D721Med (cell line): ENCODE results near the gene CDC42BPB.
"Not testable (repeated sequence)": the region's sequence is repeated elsewhere in the genome, so short reads cannot be mapped to it uniquely, and the experiment has no call there.

Experiments
- DNase-seq: peaks from one replicate; pipeline ENCODE4 v3.0.0; 2011; ENCODE audit warnings: low spot score; ENCODE audit not compliant: insufficient read length
- FAIRE-seq: peaks from 2 replicates; lab custom pipeline; 2011; peaks lifted over from hg19 to GRCh38; lab: Jason Lieb, UNC
- TF ChIP-seq, protein P1 (sequence below): IDR thresholded peaks from 2 replicates; pipeline ENCODE4 v1.5.1; 2012; ENCODE audit warnings: mild to moderate bottlenecking, control low read depth; ENCODE audit not compliant: insufficient read depth; ENCODE audit errors: missing control alignments

CDC42BPB gene

DNA sequence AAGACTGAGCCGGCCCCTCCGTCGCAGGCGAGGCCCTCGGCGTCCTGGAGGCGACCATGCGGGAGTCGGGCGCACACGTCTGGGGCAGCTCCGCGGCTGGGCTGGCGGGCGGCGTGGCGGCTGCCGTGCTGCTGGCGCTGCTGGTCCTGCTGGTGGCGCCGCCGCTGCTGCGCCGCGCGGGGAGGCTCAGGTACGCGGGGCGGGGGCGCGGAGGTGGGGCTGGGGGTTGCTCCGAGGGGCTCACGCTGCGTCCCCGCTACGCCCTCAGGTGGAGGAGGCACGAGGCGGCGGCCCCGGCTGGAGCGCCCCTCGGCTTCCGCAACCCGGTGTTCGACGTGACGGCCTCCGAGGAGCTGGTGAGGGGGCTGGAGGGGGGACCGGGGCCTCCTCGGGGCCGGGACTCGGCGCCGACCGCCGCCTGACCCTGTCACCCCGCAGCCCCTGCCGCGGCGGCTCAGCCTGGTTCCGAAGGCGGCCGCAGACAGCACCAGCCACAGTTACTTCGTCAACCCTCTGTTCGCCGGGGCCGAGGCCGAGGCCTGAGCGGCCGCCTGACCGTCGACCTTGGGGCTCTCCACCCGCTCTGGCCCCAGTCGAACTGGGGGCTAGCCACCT lies 127.1 kb downstream of the CDC42BPB start:
- TF ChIP-seq, protein P1, sequence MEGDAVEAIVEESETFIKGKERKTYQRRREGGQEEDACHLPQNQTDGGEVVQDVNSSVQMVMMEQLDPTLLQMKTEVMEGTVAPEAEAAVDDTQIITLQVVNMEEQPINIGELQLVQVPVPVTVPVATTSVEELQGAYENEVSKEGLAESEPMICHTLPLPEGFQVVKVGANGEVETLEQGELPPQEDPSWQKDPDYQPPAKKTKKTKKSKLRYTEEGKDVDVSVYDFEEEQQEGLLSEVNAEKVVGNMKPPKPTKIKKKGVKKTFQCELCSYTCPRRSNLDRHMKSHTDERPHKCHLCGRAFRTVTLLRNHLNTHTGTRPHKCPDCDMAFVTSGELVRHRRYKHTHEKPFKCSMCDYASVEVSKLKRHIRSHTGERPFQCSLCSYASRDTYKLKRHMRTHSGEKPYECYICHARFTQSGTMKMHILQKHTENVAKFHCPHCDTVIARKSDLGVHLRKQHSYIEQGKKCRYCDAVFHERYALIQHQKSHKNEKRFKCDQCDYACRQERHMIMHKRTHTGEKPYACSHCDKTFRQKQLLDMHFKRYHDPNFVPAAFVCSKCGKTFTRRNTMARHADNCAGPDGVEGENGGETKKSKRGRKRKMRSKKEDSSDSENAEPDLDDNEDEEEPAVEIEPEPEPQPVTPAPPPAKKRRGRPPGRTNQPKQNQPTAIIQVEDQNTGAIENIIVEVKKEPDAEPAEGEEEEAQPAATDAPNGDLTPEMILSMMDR, result no peak
- no peak for DNase-seq
- no peak for FAIRE-seq

DNA sequence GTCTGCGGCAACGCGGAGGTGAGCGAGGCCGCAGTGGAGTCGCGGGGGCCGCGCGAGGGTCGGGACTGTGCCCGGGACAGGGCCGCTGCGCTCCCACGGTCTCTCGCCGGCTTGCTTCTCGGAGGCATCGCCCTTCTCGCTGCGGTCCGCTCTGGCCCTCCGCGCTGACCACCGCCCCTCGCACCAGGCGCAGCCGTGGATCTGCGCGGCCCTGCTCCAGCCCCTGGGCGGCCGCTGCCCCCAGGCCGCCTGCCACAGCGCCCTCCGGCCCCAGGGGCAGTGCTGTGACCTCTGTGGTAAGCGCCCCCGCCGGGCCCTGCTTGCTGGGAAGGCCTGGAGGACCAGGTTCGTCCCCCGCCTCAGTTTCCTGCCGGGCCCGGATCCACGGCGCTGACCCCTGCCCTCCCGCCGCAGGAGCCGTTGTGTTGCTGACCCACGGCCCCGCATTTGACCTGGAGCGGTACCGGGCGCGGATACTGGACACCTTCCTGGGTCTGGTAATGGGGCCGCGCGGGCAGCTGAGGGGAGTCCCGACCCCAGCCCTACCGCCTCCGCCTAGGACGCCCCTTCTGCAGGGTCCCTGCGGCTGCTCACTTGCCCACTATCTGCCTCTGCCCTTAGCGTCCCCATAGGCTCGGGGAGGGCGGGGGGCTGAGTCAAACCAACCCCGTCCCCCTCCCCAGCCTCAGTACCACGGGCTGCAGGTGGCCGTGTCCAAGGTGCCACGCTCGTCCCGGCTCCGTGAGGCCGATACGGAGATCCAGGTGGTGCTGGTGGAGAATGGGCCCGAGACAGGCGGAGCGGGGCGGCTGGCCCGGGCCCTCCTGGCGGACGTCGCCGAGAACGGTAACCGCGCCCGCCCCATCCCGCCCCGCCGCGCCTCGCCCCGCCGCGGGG lies 127.9 kb downstream of the CDC42BPB start:
- TF ChIP-seq, protein P1, result no peak
- FAIRE-seq, result no peak
- no peak for DNase-seq

DNA sequence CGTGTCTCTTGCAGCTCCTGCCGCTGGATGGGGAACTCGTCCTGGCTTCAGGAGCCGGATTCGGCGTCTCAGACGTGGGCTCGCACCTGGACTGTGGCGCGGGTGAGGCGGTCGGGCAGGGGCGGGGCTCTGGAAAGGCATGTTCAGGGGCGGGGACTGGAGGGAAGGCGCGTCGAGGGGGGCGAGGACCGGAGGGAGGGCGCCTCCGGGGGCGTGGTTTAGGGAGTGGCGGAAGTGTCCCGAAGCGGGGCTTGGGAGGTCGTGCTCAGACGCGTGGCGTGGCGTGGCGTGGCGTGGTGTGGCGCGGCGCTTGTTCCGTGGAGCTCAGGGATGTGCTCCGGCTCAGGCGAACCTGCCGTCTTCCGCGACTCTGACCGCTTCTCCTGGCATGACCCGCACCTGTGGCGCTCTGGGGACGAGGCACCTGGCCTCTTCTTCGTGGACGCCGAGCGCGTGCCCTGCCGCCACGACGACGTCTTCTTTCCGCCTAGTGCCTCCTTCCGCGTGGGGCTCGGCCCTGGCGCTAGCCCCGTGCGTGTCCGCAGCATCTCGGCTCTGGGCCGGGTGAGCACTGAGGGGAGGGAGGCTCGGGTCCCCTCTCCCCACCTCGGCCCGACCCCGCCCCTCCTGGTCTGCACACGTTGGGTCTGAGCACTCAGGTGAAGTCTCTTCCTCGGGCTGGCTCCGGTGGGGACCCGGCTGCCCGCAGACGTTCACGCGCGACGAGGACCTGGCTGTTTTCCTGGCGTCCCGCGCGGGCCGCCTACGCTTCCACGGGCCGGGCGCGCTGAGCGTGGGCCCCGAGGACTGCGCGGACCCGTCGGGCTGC lies 128.7 kb downstream of the CDC42BPB start:
- peak; percentile 96 for DNase-seq
- TF ChIP-seq, protein P1, result no peak
- FAIRE-seq, result no peak

DNA sequence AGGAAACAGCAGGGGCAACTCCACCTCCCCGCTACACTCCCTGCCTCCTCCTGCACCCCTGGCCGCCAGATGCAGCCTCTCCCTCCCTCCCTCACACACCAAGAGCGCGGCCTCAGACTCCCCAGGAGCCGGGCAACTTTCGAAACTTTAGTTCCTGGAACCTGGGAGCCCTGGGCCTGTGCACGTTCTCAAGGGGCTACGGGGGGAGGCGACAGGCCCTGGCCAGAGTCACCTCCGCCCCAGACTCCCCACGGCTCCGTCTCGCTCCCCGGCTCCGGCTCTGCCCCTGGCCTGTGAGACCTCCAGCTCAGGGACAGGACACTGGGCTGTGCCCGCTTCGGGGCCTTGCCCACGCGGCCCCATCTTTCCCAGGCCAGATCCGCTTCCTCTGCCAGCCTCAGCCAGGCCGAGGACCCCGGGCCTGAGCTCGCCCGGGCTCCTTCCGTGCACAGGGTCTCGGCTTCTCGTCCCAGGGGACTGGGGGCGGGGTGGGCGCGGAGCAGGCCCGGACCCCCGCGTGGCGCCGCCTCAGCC lies 129.4 kb downstream of the CDC42BPB start:
- DNase-seq (no peak), FAIRE-seq (no peak)
- TF ChIP-seq, protein P1, result no peak

DNA sequence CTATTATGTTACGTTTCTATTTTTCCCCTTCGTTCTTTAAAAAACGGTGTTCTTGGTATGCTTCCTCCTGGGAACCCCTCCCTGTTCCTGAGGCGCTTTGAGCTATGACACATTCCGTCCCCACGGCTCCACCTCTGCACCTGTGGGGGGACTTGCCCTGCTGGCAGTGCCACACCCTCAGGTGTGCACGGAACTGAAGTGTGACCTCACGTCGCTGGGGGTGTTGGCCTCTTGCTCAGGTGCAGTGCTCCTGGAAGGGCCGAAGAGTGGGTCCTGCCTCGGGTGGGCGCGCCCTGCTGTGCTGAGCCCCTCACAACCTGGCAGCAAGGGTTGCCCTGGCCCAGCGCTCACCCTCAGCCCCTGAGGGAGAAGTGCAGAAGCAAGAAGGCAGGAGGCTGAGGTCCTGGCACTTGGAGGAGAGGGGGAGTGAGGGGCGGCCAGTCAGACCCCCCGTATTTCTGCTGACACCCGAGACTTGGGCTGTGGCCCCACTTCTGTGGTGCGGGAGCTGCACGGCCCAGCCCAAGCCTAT lies 129.9 kb downstream of the CDC42BPB start:
- TF ChIP-seq, protein P1, result no peak
- DNase-seq (no peak), FAIRE-seq (no peak)

DNA sequence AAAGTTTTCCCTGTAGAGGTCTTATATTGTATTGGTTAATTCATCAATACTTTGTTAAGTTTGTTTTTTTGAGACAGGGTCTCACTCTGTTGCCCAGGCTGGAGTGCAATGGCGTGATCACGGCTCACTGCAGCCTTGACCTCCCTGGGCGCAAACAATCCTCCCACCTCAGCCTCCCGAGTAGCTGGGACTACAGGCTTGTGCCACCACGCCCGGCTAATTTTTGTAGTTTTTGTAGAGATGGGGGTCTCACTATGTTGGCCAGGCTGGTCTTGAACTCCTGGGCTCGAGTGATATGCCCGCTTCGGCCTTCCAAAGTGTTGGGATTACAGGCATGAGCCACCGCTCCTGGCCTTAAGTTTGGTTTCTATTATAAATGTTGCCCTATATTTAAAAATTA lies 130.5 kb downstream of the CDC42BPB start:
- not testable (repeated sequence) for DNase-seq, FAIRE-seq

DNA sequence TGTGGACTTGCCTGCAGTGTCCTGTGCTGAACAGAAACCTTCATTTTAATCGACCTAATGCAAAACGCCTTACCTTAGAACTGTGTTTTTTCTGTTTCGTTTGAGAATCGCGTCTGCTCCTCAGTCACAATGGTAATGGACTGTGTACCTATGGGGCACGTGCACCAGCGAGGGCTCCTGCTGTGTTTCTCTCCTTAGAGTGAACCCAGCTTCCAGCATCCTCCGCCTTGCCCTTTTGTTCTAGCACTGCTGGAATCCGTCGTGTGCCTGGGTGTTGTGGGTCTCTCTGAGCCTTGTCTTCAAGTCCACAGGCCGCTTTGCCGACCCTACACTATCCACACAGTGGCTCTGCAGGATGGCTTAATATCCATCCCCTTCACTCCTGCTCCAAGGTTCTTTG lies 131.2 kb downstream of the CDC42BPB start:
- FAIRE-seq, result no peak
- no peak for DNase-seq

More for the DNA sequence above, 131.2 kb downstream of the CDC42BPB start:
- TF ChIP-seq, protein P1, result no peak
